Activated CD4-positive, alpha-beta T cell treated with anti-CD3 and anti-CD28 coated beads, Interleukin-2, Interleukin-6, amounts not matched to agents 100 ng/mL and 50 ng/mL, durations not matched to agents 16 hours and 8 hours (primary cell): ENCODE data around the gene DNMBP.
"Not testable (repeated sequence)": the region's sequence is repeated elsewhere in the genome, so short reads cannot be mapped to it uniquely, and the experiment has no call there.

Experiments
- DNase-seq: peaks from one replicate; pipeline ENCODE4 v3.0.0-alpha.2; 2020

DNMBP gene

GRCh38 chr10:99983280-99983988, 26.3 kb downstream of the DNMBP start:
- no peak for DNase-seq

DNA sequence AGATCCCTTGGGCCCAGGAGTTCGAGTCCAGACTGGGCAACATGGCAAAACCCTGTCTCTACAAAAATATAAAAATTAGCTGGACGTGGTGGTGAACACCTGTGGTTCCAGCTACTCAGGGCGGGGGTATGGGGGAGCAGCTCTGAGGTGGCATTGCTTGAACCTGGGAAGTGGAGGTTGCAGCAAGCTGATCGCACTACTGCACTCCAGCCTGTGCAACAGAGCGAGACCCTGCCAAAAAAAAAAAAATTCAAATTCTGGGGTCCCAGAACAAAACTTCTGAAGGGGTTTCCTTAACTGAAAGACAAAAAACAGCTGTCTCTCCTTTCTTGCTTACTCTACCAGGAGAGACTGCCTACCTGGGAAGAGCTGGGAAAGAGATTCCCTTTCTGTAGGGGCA, 27.0 kb downstream of the DNMBP start:
- DNase-seq: no peak

- DNase-seq: no peak
Measured at GRCh38 chr10:99981581-99982199, 28.1 kb downstream of the DNMBP start.

DNA sequence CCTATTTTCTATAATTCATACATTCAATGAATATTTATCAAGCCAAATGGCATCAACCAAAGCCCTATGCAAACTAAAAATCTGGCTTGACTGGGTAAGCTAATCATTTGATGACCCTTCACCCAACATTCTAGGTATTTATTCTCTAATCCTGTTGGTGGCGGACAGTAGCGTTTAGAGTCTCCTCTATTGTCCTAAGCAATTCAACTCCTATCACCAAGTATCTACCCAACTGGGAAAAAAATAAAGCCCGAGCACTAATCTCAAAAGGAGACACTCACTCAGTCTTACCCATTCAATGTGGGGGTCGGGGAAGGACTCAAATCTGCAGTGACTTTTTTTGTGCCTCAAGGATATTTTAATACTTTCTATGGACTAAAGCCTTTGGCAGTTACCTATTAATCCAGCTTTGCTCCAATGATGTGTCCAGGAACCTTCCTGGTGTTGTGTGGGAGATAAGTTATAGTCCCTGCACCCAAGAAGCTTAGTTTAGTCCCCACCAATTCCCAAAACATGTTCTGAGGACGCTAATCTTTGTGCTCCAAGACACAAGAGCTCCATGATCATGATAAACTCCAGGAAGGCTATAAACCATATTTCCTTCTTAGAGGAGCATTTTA, 30.6 kb downstream of the DNMBP start:
- DNase-seq: no peak

GRCh38 chr10:99977916-99978315, 31.8 kb downstream of the DNMBP start:
- no peak for DNase-seq

GRCh38 chr10:99976886-99977665, 32.7 kb downstream of the DNMBP start:
- no peak for DNase-seq

DNA sequence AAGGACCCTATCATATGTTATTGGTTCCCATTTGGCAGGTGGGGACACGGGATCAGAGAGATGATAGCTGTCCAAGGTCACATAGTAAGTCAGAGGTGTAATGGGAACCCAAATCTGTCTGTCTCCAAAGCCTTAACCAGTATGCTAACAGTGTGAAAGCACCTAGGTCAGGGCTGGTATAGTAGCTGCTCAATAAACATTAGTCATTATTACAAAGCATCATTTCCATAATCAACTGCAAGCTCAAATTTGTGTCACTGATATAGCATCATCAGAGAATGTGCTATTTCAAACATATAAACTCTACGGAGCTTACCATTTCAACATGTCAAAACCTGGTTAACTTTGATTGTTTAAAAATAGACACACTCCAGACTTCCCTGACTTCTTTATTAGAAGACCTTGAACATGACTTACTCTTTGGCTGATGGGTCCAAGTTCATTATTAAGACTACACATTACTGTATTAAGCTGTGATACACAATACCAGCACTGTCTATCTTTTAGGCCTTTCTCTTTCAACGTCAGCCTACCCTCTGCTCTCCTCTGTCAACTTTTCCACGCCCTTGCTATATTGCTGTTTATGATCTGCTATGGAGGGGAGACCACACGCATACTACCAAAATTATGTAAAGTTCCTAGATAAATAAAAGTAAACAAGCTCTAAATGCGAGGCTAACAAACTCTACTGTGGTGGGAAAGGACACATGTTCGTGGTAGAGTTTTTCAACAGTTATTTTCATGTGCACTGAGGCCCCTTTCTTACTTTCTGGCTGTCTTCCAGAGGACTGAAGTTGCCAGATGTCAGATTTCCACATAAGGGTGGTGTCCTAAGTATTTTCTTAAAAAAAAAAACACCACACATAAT, 33.6 kb downstream of the DNMBP start:
- no peak for DNase-seq

DNA sequence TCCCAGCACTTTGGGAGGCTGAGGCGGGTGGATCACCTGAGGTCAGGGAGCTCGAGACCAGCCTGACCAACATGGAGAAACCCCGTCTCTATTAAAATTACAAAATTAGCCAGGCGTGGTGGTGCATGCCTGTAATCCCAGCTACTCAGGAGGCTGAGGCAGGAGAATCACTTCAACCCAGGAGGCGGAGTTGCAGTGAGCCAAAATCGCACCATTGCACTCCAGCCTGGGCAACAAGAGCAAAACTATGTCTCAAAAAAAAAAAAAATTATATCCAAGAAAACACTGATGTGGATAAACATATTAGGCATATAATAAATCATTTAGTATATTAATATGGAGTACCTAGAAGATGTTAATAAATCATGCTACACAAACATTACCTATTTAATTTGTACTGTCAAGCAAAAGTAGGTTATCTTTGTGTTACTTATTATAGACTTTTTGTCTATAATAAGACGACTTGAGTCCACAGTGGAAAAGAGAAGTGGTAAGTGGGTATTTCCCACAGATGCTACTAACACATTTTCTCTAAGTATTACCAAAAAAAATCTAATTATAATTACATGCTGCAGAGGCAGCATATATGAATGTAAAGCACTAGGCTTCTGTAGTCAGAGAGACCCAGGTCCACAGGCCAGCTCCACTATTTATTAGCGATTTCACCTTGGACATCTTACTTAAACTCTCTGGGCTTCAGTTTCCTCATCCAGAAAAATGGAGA, 34.5 kb downstream of the DNMBP start:
- DNase-seq: no peak

- no peak for DNase-seq
Measured at GRCh38 chr10:99973190-99973589, 36.6 kb downstream of the DNMBP start.

GRCh38 chr10:99967961-99968360, 41.8 kb downstream of the DNMBP start:
- DNase-seq: no peak

DNA sequence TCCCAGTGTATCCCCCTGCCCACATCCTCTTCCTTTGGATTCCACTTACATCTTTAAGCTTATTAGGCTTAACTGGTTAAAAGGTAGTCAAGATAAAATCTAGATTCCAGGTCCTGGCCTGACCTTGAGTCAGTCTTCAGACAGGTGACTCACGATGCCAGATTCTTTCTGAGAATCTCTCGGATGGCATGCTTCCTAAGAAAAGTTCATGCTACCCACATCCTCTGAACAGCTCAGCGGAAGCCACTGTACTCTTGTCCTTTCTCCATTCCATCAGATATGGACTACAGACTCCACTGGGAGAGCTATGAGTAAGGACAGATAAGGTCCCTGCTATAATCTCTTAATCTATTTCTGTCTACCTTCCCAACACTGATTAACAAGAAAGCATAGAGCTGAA, 43.4 kb downstream of the DNMBP start:
- DNase-seq: peak; percentile 42

DNA sequence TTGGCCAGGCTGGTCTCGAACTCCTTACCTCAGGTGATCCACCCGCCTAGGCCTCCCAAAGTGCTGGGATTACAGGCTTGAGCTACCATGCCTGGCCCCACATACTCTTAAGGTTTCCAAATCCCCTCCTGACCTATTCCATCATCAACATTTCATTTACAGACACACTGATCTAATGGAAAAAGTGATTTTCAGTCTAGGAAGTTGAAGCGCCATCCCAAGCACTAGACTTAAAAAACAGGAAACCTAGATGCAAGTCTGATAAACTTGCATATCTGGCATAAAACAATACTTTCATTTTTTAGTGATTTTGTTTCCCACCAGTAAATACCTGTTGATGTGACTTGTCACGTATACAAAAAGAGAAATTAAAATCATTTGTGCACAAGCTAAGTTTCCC, 44.0 kb downstream of the DNMBP start:
- DNase-seq: no peak

GRCh38 chr10:99964791-99965190, 45.0 kb downstream of the DNMBP start:
- no peak for DNase-seq

GRCh38 chr10:99963467-99964165, 46.1 kb downstream of the DNMBP start:
- DNase-seq: not testable (repeated sequence)

- no peak for DNase-seq
Measured at GRCh38 chr10:99958806-99959205, 50.9 kb downstream of the DNMBP start.

GRCh38 chr10:99958302-99958701, 51.4 kb downstream of the DNMBP start:
- DNase-seq: no peak

GRCh38 chr10:99953510-99953909, 56.2 kb downstream of the DNMBP start:
- not testable (repeated sequence) for DNase-seq

- no peak for DNase-seq
Measured at GRCh38 chr10:99952799-99953198, 56.9 kb downstream of the DNMBP start.

- DNase-seq: not testable (repeated sequence)
Measured at GRCh38 chr10:99946051-99946450, 63.7 kb downstream of the DNMBP start.

DNA sequence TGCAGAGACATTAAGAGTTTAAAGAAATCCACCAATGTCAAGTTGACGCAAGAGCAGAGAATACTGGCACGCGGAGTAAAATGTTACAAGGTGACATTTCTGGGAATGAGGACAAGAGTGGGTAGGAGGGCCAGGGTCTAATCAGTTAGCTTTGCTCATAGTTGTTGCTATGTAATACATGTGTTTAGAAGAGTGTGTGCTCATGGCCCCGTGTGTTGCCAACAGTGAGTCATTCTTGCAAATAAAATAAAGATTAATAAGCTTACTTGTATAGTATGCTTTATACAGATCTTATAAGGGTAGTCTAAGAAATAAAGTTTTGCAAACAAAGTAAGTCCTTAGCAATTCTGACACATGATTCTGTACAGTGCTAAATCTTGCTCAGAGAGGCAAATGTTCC, 64.5 kb downstream of the DNMBP start:
- no peak for DNase-seq

GRCh38 chr10:99944860-99945259, 64.9 kb downstream of the DNMBP start:
- DNase-seq: no peak
